Astrocyte (in vitro differentiated cells and primary cell): ENCODE measurements around the gene SUPT4H1. TPM values are rescaled to one million over a fixed set of nuclear protein-coding genes. Genes with fewer than 3 reads are reported as not detected.

Source experiments
- DNase-seq: peaks from one replicate; pipeline ENCODE4 v3.0.0-alpha.2; 2010; ENCODE audit warnings: low read depth
- FAIRE-seq: peaks from 2 replicates; lab custom pipeline; 2011; peaks lifted over from hg19 to GRCh38; lab: Jason Lieb, UNC
- H2AFZ ChIP-seq: 2 replicates; pipeline ENCODE4 v1.6.0; 2012; ENCODE audit warnings: low read depth, low read length, inconsistent platforms
- H3K27ac ChIP-seq: 2 replicates; pipeline ENCODE4 v1.5.1; 2011; ENCODE audit warnings: low read depth, low read length, inconsistent platforms
- H3K27me3 ChIP-seq: 2 replicates; pipeline ENCODE4 v1.6.0; 2011; ENCODE audit warnings: low read length, inconsistent platforms; ENCODE audit not compliant: insufficient read depth
- H3K36me3 ChIP-seq: 2 replicates; pipeline ENCODE4 v1.5.1; 2011; ENCODE audit warnings: low read length, inconsistent platforms; ENCODE audit not compliant: insufficient read depth
- H3K4me1 ChIP-seq: 2 replicates; pipeline ENCODE4 v1.5.1; 2011; ENCODE audit warnings: low read length, inconsistent platforms; ENCODE audit not compliant: insufficient read depth
- H3K4me2 ChIP-seq: 2 replicates; pipeline ENCODE4 v1.6.0; 2012; ENCODE audit warnings: low read length, inconsistent platforms
- H3K4me3 ChIP-seq: 2 replicates; pipeline ENCODE4 v1.5.1; 2011; ENCODE audit warnings: low read depth, mild to moderate bottlenecking, low read length, inconsistent platforms; ENCODE audit not compliant: insufficient read depth
- H3K79me2 ChIP-seq: 2 replicates; pipeline ENCODE4 v1.6.0; 2012; ENCODE audit warnings: mild to moderate bottlenecking, low read length, inconsistent platforms; ENCODE audit not compliant: insufficient read depth
- H3K9ac ChIP-seq: 2 replicates; pipeline ENCODE4 v1.6.0; 2012; ENCODE audit warnings: mild to moderate bottlenecking, low read length, inconsistent platforms
- H3K9me3 ChIP-seq: 2 replicates; pipeline ENCODE4 v1.5.1; 2012; ENCODE audit warnings: low read depth, mild to moderate bottlenecking, low read length, inconsistent platforms; ENCODE audit not compliant: insufficient read depth
- H4K20me1 ChIP-seq: 2 replicates; pipeline ENCODE4 v1.6.0; 2012; ENCODE audit warnings: low read length, inconsistent platforms; ENCODE audit not compliant: insufficient read depth
- H3K27ac Mint-ChIP-seq: one replicate; pipeline ENCODE4 v1.8.0; 2021; ENCODE audit warnings: mild to moderate bottlenecking, mixed read lengths; ENCODE audit not compliant: unreplicated experiment
- H3K27me3 Mint-ChIP-seq: one replicate; pipeline ENCODE4 v1.8.0; 2021; ENCODE audit warnings: low read depth, mixed read lengths; ENCODE audit not compliant: unreplicated experiment
- H3K36me3 Mint-ChIP-seq: one replicate; pipeline ENCODE4 v1.8.0; 2021; ENCODE audit warnings: low read depth, mixed read lengths; ENCODE audit not compliant: unreplicated experiment
- H3K4me1 Mint-ChIP-seq: one replicate; pipeline ENCODE4 v1.8.0; 2021; ENCODE audit warnings: low read depth, mixed read lengths; ENCODE audit not compliant: unreplicated experiment
- H3K4me3 Mint-ChIP-seq: one replicate; pipeline ENCODE4 v1.8.0; 2021; ENCODE audit warnings: mild to moderate bottlenecking, moderate library complexity, mixed read lengths; ENCODE audit not compliant: unreplicated experiment
- H3K9me3 Mint-ChIP-seq: one replicate; pipeline ENCODE4 v1.8.0; 2021; ENCODE audit warnings: mild to moderate bottlenecking, mixed read lengths; ENCODE audit not compliant: unreplicated experiment
- EZH2 ChIP-seq: IDR thresholded peaks from 2 replicates; pipeline ENCODE4 v1.6.1; 2012; ENCODE audit warnings: mild to moderate bottlenecking, low read length, inconsistent platforms; ENCODE audit not compliant: insufficient read depth
- total RNA-seq: library from RNA; stranded (reverse); gene quantifications from 2 replicates; pipeline ENCODE4 v1.2.1, GENCODE V29; 2021
- TF ChIP-seq, protein P1 (sequence below): IDR thresholded peaks from 2 replicates; pipeline ENCODE4 v1.5.1; 2011; ENCODE audit warnings: low read depth, mild to moderate bottlenecking, inconsistent platforms, low read length, moderate library complexity; ENCODE audit not compliant: insufficient read depth

The SUPT4H1 gene
- total RNA-seq, 1 donor from 2014 or later: 108 TPM

GRCh38 chr17:58358408-58359172, 6.6 kb upstream of the SUPT4H1 start:
- no peak overlapping the region for H2AFZ ChIP-seq
- no peaks in the 10 kb centered on the region for H3K79me2 ChIP-seq
- no peaks in the 10 kb centered on the region for H3K4me1 ChIP-seq
- H3K4me3 Mint-ChIP-seq: no peak overlapping the region
- no peak for DNase-seq
- no peak for FAIRE-seq
- no peaks in the 10 kb centered on the region for H3K4me1 Mint-ChIP-seq
- no peak overlapping the region for H3K27ac ChIP-seq
- H3K4me2 ChIP-seq: no peak overlapping the region
- H3K4me3 ChIP-seq: no peak overlapping the region
- no peaks in the 10 kb centered on the region for H4K20me1 ChIP-seq
- no peaks in the 10 kb centered on the region for H3K36me3 ChIP-seq
- no peaks in the 10 kb centered on the region for H3K9me3 Mint-ChIP-seq
- H3K9ac ChIP-seq: no peak overlapping the region
- H3K36me3 Mint-ChIP-seq: no peaks in the 10 kb centered on the region
- TF ChIP-seq EZH2: no peak
- TF ChIP-seq, protein P1, sequence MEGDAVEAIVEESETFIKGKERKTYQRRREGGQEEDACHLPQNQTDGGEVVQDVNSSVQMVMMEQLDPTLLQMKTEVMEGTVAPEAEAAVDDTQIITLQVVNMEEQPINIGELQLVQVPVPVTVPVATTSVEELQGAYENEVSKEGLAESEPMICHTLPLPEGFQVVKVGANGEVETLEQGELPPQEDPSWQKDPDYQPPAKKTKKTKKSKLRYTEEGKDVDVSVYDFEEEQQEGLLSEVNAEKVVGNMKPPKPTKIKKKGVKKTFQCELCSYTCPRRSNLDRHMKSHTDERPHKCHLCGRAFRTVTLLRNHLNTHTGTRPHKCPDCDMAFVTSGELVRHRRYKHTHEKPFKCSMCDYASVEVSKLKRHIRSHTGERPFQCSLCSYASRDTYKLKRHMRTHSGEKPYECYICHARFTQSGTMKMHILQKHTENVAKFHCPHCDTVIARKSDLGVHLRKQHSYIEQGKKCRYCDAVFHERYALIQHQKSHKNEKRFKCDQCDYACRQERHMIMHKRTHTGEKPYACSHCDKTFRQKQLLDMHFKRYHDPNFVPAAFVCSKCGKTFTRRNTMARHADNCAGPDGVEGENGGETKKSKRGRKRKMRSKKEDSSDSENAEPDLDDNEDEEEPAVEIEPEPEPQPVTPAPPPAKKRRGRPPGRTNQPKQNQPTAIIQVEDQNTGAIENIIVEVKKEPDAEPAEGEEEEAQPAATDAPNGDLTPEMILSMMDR: no peak
- peaks cover 9% of the 10 kb centered on the region for H3K27me3 Mint-ChIP-seq
- peaks cover 3% of the 10 kb centered on the region for H3K27me3 ChIP-seq
- H3K27ac Mint-ChIP-seq: no peak overlapping the region
- H3K9me3 ChIP-seq: no peaks in the 10 kb centered on the region

- no peak overlapping the region for H3K27ac Mint-ChIP-seq
- no peaks in the 10 kb centered on the region for H4K20me1 ChIP-seq
- H3K79me2 ChIP-seq: no peaks in the 10 kb centered on the region
- no peaks in the 10 kb centered on the region for H3K36me3 ChIP-seq
- H3K9me3 ChIP-seq: no peaks in the 10 kb centered on the region
- H3K9ac ChIP-seq: no peak overlapping the region
- no peak overlapping the region for H3K4me3 Mint-ChIP-seq
- no peak overlapping the region for H3K4me2 ChIP-seq
- peaks cover 4% of the 10 kb centered on the region for H3K27me3 Mint-ChIP-seq
- FAIRE-seq (no peak), DNase-seq (no peak)
- no peak overlapping the region for H3K4me3 ChIP-seq
- H3K27ac ChIP-seq: no peak overlapping the region
- H3K4me1 Mint-ChIP-seq: peaks cover 2% of the 10 kb centered on the region
- TF ChIP-seq EZH2: no peak
- TF ChIP-seq, protein P1: no peak
- H3K9me3 Mint-ChIP-seq: no peaks in the 10 kb centered on the region
- no peaks in the 10 kb centered on the region for H3K36me3 Mint-ChIP-seq
- H3K27me3 ChIP-seq: peaks cover 3% of the 10 kb centered on the region
- H3K4me1 ChIP-seq: peaks cover 6% of the 10 kb centered on the region
- H2AFZ ChIP-seq: no peak overlapping the region
These were observed 5.6 kb upstream of the SUPT4H1 start for GRCh38 chr17:58357312-58358297.
